Sciatic nerve (tissue), 2 donors: Measurements from ENCODE around the gene CSRNP3. TPM values are rescaled to one million over a fixed set of nuclear protein-coding genes. Genes with fewer than 3 reads are reported as not detected.
A peak's percentile ranks its signal among the peaks of the same experiment; 100 is the strongest.

Source experiments
- ATAC-seq: fragments of 200-7000 bp; cut with Tn5 transposase; one replicate; pipeline ENCODE4 v1.9.1; 2020; ENCODE audit warnings: mild to moderate bottlenecking, moderate library complexity
- DNase-seq: peaks from one replicate; pipeline ENCODE4 v3.0.0-alpha.2; 2020; ENCODE audit warnings: low spot score
- intact Hi-C: fragments of 100-400 bp; cut with DNase I; formaldehyde crosslinking; loops from one replicate; pipeline ENCODE4 v1.14.2; 2022
- total RNA-seq: library from RNA; stranded (reverse); fragmentation: NEBNext Ultra II Directional; extraction: Animal tissue kit (Norgen Biotek cat#: 25700); gene quantifications from one replicate; pipeline ENCODE4 v1.2.1, GENCODE V29; 2021
- donor health status: DM: no; HTN: no; CAD: no.
- donor health status: DM: no; HTN: no; CAD: no.

The CSRNP3 gene
- total RNA-seq, 1 donor from 2014 or later: 8.3 TPM

- no peak for ATAC-seq
- no peak for DNase-seq
- intact Hi-C loops: no loop called here
Observed at GRCh38 chr2:165529130-165529529, 59.6 kb downstream of the CSRNP3 start.

GRCh38 chr2:165533331-165533730, 63.8 kb downstream of the CSRNP3 start:
- intact Hi-C loops: no loop called here
- peak; percentile 95 for ATAC-seq

GRCh38 chr2:165535471-165535870, 66.0 kb downstream of the CSRNP3 start:
- ATAC-seq (no peak), DNase-seq (no peak)
- intact Hi-C loops: no loop called here

More at GRCh38 chr2:165533331-165533730, 63.8 kb downstream of the CSRNP3 start:
- no peak for DNase-seq

GRCh38 chr2:165536851-165537499, 67.5 kb downstream of the CSRNP3 start:
- ATAC-seq (no peak), DNase-seq (no peak)

GRCh38 chr2:165539985-165540384, 70.5 kb downstream of the CSRNP3 start:
- no peak for DNase-seq
- no peak for ATAC-seq
- intact Hi-C loops: no loop called here

More at GRCh38 chr2:165536851-165537499, 67.5 kb downstream of the CSRNP3 start:
- intact Hi-C loops: no loop called here

GRCh38 chr2:165544897-165545296, 75.4 kb downstream of the CSRNP3 start:
- intact Hi-C loops: no loop called here
- ATAC-seq (no peak), DNase-seq (no peak)

- no peak for DNase-seq
- intact Hi-C loops: no loop called here
- no peak for ATAC-seq
Observed at GRCh38 chr2:165547900-165548299, 78.4 kb downstream of the CSRNP3 start.

GRCh38 chr2:165549619-165550018, 80.1 kb downstream of the CSRNP3 start:
- ATAC-seq: no peak
- DNase-seq: no peak
- intact Hi-C loops: no loop called here

- DNase-seq (no peak), ATAC-seq (no peak)
- intact Hi-C loops: no loop called here
Observed at GRCh38 chr2:165558832-165559231, 89.3 kb downstream of the CSRNP3 start.

- ATAC-seq: no peak
- intact Hi-C loops: no loop called here
- no peak for DNase-seq
Observed at GRCh38 chr2:165560377-165560988, 91.0 kb downstream of the CSRNP3 start.

GRCh38 chr2:165561516-165561915, 92.0 kb downstream of the CSRNP3 start:
- intact Hi-C loops: no loop called here
- DNase-seq (no peak), ATAC-seq (no peak)

- DNase-seq (no peak), ATAC-seq (peak; percentile 79)
- intact Hi-C loops: no loop called here
Observed at GRCh38 chr2:165562233-165562632, 92.7 kb downstream of the CSRNP3 start.

- intact Hi-C loops: no loop called here
- peak; percentile 41 for ATAC-seq
- DNase-seq: no peak
Observed at GRCh38 chr2:165563468-165564225, 94.1 kb downstream of the CSRNP3 start.

GRCh38 chr2:165566008-165566407, 96.5 kb downstream of the CSRNP3 start:
- intact Hi-C loops: no loop called here
- ATAC-seq (no peak), DNase-seq (no peak)

GRCh38 chr2:165567273-165567672, 97.8 kb downstream of the CSRNP3 start:
- DNase-seq (no peak), ATAC-seq (no peak)
- intact Hi-C loops: no loop called here

- no peak for DNase-seq
- ATAC-seq: no peak
- intact Hi-C loops: no loop called here
Observed at GRCh38 chr2:165568361-165568760, 98.9 kb downstream of the CSRNP3 start.

GRCh38 chr2:165571477-165571876, 102.0 kb downstream of the CSRNP3 start:
- intact Hi-C loops: no loop called here
- DNase-seq (no peak), ATAC-seq (no peak)

GRCh38 chr2:165572151-165572550, 102.7 kb downstream of the CSRNP3 start:
- DNase-seq: no peak
- ATAC-seq: no peak
- intact Hi-C loops: no loop called here

GRCh38 chr2:165573534-165574461, 104.3 kb downstream of the CSRNP3 start:
- intact Hi-C loops: no loop called here
- ATAC-seq: peak; percentile 93
- DNase-seq: peak; percentile 62
